CD4-positive, CD25-positive, alpha-beta regulatory T cell (primary cell): ENCODE measurements around the gene CSTA. TPM values are rescaled to one million over a fixed set of nuclear protein-coding genes. Genes with fewer than 3 reads are reported as not detected.

Experiments
- ATAC-seq, 2 donors: fragments of 150-1000 bp; cut with Tn5 transposase; one replicate each; pipeline ENCODE4 v1.10.0; 2021; ENCODE audit warnings: low read depth in 2 of 2, moderate number of reproducible peaks in 2 of 2, moderate library complexity in 1 of 2
- DNase-seq, 3 donors: peaks; one replicate each; pipeline versions ENCODE4 v3.0.0 to v3.0.0-alpha.2; 2012 to 2022; ENCODE audit warnings: mixed read lengths in 1 of 3
- H3K27ac ChIP-seq: one replicate; pipeline ENCODE4 v1.7.0; 2013; ENCODE audit warnings: mild to moderate bottlenecking, low read length; ENCODE audit not compliant: insufficient read depth, poor library complexity, severe bottlenecking
- H3K27me3 ChIP-seq: one replicate; pipeline ENCODE4 v1.7.0; 2013; ENCODE audit warnings: low read length; ENCODE audit not compliant: control insufficient read depth, insufficient read depth
- H3K36me3 ChIP-seq: one replicate; pipeline ENCODE4 v1.7.0; 2013; ENCODE audit warnings: mild to moderate bottlenecking, low read length, moderate library complexity; ENCODE audit not compliant: control insufficient read depth, insufficient read depth
- H3K4me1 ChIP-seq: 2 replicates; pipeline ENCODE4 v1.7.0; 2013; ENCODE audit warnings: mild to moderate bottlenecking, low read length; ENCODE audit not compliant: insufficient read depth, control insufficient read depth, poor library complexity, severe bottlenecking
- H3K4me3 ChIP-seq: one replicate; pipeline ENCODE4 v1.7.0; 2013; ENCODE audit warnings: low read depth, mild to moderate bottlenecking, low read length, moderate library complexity
- H3K9me3 ChIP-seq, 2 experiments: 1 replicate in 1 of 2; 2 replicates in 1 of 2; pipeline ENCODE4 v1.7.0; 2013; ENCODE audit warnings: low read length in 2 of 2, mild to moderate bottlenecking in 1 of 2, moderate library complexity in 1 of 2; ENCODE audit not compliant: control insufficient read depth in 2 of 2
- H3K27ac Mint-ChIP-seq, 3 donors: one replicate each; pipeline ENCODE4 v1.8.0; 2020 to 2022; ENCODE audit warnings: mild to moderate bottlenecking in 3 of 3, mixed read lengths in 3 of 3, moderate library complexity in 2 of 3
- H3K27me3 Mint-ChIP-seq: one replicate; pipeline ENCODE4 v1.8.0; 2022; ENCODE audit warnings: mild to moderate bottlenecking, mixed read lengths
- H3K36me3 Mint-ChIP-seq: one replicate; pipeline ENCODE4 v1.8.0; 2020; ENCODE audit warnings: mixed read lengths
- H3K4me1 Mint-ChIP-seq, 4 donors: one replicate each; pipeline ENCODE4 v1.8.0; 2020 to 2022; ENCODE audit warnings: mixed read lengths in 4 of 4, mild to moderate bottlenecking in 1 of 4
- H3K4me3 Mint-ChIP-seq, 4 donors: one replicate each; pipeline ENCODE4 v1.8.0; 2020 to 2022; ENCODE audit warnings: mild to moderate bottlenecking in 4 of 4, mixed read lengths in 4 of 4, moderate library complexity in 3 of 4
- H3K9me3 Mint-ChIP-seq, 7 donors: one replicate each; pipeline ENCODE4 v1.8.0; 2020 to 2022; ENCODE audit warnings: mixed read lengths in 7 of 7, mild to moderate bottlenecking in 3 of 7, moderate library complexity in 2 of 7
- polyA plus RNA-seq, 4 donors: library from polyadenylated mRNA; unstranded; fragments of 300-500 nt; fragmentation: Illumina TruSeq; gene quantifications; one replicate each; pipeline ENCODE4 v1.2.3, GENCODE V29; 2021
- total RNA-seq: library from RNA; stranded (reverse); gene quantifications from one replicate; pipeline ENCODE4 v1.2.3, GENCODE V29; 2022

Gene CSTA
- total and polyA plus RNA-seq, 5 donors from 2014 or later, result 1.1 TPM; not detected in 4

DNA sequence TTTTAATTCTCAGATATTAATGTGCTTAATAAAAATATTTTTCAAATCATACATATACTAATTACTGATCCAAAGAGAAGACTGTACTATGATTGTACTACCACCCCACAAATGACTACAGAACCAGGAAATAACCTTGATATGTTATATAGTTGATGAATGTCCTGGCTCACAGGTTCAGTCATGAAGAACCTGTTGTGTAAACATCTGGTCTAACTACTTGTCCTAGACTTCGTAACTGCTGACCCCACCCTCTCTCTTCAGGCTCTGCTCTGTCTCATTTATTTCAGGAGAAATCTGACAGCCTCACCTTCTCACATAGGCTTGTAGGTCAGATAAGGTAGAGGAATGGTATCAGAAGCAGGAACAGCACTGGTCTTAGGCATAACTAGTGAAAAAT, 14.7 kb upstream of the CSTA start:
- no peak overlapping the region for H3K4me3 Mint-ChIP-seq
- Histone ChIP-seq H3K4me1 (no peaks in the 10 kb centered on the region), H3K27me3 (peaks cover 4% of the 10 kb centered on the region), H3K36me3 (no peaks in the 10 kb centered on the region), H3K27ac (no peak overlapping the region), H3K9me3 (no peaks in the 10 kb centered on the region), H3K4me3 (no peak overlapping the region)
- H3K36me3 Mint-ChIP-seq, result no peaks in the 10 kb centered on the region
- no peaks in the 10 kb centered on the region for H3K9me3 Mint-ChIP-seq
- ATAC-seq (no peak), DNase-seq (no peak)
- no peak overlapping the region for H3K27ac Mint-ChIP-seq
- H3K4me1 Mint-ChIP-seq, result peaks cover 0 to 2% (median 0%) of the 10 kb centered on the region in 4 donors
- H3K27me3 Mint-ChIP-seq, result peaks cover 5% of the 10 kb centered on the region

DNA sequence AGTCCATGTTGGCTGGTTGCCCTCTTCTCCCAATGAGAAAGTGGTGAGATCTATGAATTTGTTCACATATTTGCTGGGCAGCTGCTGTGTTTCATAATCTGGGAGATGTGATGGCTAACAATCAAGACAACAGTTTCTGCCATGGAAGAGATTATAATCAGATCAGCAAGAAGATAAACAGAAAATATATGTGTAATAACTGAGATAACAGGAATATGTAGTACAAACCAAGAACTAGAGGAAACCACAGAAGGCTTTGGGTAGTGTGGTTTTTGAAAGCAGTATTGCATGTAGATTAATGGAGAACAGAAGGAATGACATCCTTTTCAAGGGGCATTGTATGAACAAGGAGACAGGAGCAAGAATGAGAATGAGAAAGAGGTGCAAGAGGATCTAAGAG, 12.2 kb upstream of the CSTA start:
- Mint-ChIP-seq H3K27me3 (peaks cover 5% of the 10 kb centered on the region), H3K36me3 (no peaks in the 10 kb centered on the region), H3K4me3 (no peak overlapping the region), H3K27ac (no peak overlapping the region), H3K4me1 (no peaks in the 10 kb centered on the region), H3K9me3 (peaks cover 0 to 2% (median 0%) of the 10 kb centered on the region in 7 donors)
- DNase-seq, result no peak
- no peaks in the 10 kb centered on the region for H3K36me3 ChIP-seq
- ATAC-seq, result no peak
- H3K4me1 ChIP-seq, result no peaks in the 10 kb centered on the region
- peaks cover 2% of the 10 kb centered on the region for H3K27me3 ChIP-seq
- no peak overlapping the region for H3K27ac ChIP-seq
- no peaks in the 10 kb centered on the region for H3K9me3 ChIP-seq
- H3K4me3 ChIP-seq, result no peak overlapping the region

DNA sequence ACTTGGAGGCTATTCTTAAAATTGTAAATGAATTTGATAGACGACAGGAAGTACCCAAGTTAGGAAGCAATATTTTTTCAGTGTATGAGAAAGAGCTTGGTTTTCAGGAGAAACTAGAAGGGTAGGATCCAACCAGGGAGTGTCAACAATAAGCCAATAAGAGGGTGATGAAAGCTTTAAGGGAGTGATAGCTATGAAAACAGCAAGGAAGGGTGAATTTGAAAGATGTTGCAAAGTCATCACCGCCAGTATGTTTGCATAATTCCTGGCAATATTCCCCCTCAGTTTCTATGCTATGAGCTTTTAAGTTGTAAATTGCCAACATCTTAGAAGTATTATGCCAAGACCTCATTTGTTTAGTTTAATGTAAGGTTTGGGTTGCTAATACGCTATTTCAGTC, 11.8 kb upstream of the CSTA start:
- peaks cover 7% of the 10 kb centered on the region for H3K27me3 Mint-ChIP-seq
- DNase-seq (no peak), ATAC-seq (no peak)
- no peaks in the 10 kb centered on the region for H3K4me1 ChIP-seq
- H3K4me1 Mint-ChIP-seq, result no peaks in the 10 kb centered on the region
- peaks cover 0 to 5% (median 0%) of the 10 kb centered on the region in 7 donors for H3K9me3 Mint-ChIP-seq
- no peak overlapping the region for H3K27ac ChIP-seq
- H3K4me3 Mint-ChIP-seq, result no peak overlapping the region
- H3K9me3 ChIP-seq, result no peaks in the 10 kb centered on the region
- H3K27me3 ChIP-seq, result peaks cover 2% of the 10 kb centered on the region
- H3K36me3 Mint-ChIP-seq, result no peaks in the 10 kb centered on the region
- no peak overlapping the region for H3K4me3 ChIP-seq
- no peak overlapping the region for H3K27ac Mint-ChIP-seq
- no peaks in the 10 kb centered on the region for H3K36me3 ChIP-seq

DNA sequence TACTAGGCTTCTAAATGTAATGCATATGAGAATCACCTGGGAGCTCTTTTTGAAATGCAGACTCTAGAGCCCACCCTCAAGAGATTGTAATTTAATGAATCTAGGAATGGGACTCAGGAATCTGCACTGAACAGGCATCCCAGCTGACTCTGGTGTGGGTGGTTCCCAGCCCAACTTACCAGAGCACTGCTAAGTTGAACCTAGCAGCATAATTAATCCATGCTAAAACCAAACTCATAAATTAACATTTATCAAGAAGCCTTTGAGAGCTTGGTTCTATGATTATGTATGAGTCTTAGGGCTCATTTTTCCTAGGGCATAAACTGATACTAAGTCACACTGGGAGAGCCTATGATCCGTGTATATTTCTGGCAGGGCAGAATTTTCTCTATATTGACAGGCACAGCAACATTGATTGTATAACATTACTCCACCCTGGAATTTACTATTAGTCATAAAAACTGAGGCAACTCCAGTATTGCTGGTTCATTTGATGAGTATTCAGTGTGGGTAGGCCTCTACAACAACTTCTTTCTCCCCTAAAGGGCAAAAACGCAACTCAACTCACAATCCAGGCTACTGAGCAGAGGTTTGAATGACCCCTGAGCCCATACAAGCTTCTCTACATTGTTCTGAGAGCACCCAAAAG, 10.7 kb upstream of the CSTA start:
- Mint-ChIP-seq H3K9me3 (peaks cover 0 to 7% (median 4%) of the 10 kb centered on the region in 7 donors), H3K27me3 (peaks cover 14% of the 10 kb centered on the region), H3K4me3 (no peak overlapping the region), H3K4me1 (no peaks in the 10 kb centered on the region), H3K27ac (no peak overlapping the region), H3K36me3 (no peaks in the 10 kb centered on the region)
- Histone ChIP-seq H3K27me3 (peaks cover 2% of the 10 kb centered on the region), H3K36me3 (no peaks in the 10 kb centered on the region), H3K4me1 (no peaks in the 10 kb centered on the region), H3K27ac (no peak overlapping the region), H3K9me3 (peaks cover 0 to 4% of the 10 kb centered on the region in 2 experiments), H3K4me3 (no peak overlapping the region)
- DNase-seq, result no peak
- ATAC-seq, result no peak

DNA sequence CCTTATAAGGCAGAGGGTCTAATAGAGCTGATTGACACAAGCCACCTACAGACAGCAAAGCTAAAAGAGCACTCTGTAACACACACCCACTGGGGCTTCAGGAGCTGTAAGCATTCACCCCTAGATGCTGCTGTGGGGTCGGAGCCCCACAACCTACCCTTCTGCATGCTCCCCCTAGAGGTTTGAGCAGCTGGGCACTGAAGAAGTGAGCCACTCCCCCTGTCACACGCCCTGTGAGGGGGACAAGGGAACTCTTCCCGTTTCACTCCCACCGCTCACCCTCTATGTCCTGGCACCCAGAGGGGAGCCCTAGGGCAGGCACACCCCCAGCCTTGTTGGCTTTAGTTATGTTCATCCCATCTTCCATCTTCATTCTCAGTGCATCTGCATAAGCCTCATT, 9.4 kb upstream of the CSTA start:
- peaks cover 17% of the 10 kb centered on the region for H3K27me3 Mint-ChIP-seq
- no peaks in the 10 kb centered on the region for H3K4me1 Mint-ChIP-seq
- H3K27ac ChIP-seq, result no peak overlapping the region
- no peaks in the 10 kb centered on the region for H3K4me1 ChIP-seq
- no peaks in the 10 kb centered on the region for H3K36me3 ChIP-seq
- ATAC-seq (no peak), DNase-seq (no peak)
- H3K27ac Mint-ChIP-seq, result no peak overlapping the region
- H3K36me3 Mint-ChIP-seq, result no peaks in the 10 kb centered on the region
- H3K4me3 ChIP-seq, result no peak overlapping the region
- H3K9me3 ChIP-seq, result peaks cover 0 to 8% of the 10 kb centered on the region in 2 experiments
- no peak overlapping the region for H3K4me3 Mint-ChIP-seq
- peaks cover 2% of the 10 kb centered on the region for H3K27me3 ChIP-seq
- peaks cover 0 to 13% (median 5%) of the 10 kb centered on the region in 7 donors for H3K9me3 Mint-ChIP-seq

DNA sequence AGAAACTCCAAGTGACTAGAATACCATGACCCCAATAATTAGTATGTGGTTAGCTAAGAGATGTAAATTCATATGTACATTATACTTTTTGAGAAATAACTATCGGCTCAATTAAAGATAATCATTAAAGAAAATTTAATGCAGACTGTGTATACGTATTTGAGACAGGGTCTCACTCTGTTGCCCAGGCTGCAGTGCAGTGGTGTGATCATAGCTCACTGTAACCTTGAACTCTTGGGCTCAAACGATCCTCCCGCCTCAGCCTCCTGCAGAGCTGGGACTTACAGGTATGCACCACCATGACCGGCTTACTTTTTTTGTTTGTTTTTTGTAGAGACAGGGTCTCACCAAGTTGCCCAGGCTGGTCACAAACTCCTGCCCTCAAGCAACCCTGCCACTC, 8.7 kb upstream of the CSTA start:
- Mint-ChIP-seq H3K36me3 (no peaks in the 10 kb centered on the region), H3K27ac (no peak overlapping the region), H3K4me3 (no peak overlapping the region), H3K9me3 (peaks cover 0 to 14% (median 7%) of the 10 kb centered on the region in 7 donors), H3K4me1 (no peaks in the 10 kb centered on the region), H3K27me3 (peaks cover 18% of the 10 kb centered on the region)
- Histone ChIP-seq H3K27me3 (peaks cover 2% of the 10 kb centered on the region), H3K36me3 (no peaks in the 10 kb centered on the region), H3K4me3 (no peak overlapping the region), H3K27ac (no peak overlapping the region), H3K9me3 (peaks cover 0 to 8% of the 10 kb centered on the region in 2 experiments), H3K4me1 (no peaks in the 10 kb centered on the region)
- ATAC-seq (no peak), DNase-seq (no peak)

DNA sequence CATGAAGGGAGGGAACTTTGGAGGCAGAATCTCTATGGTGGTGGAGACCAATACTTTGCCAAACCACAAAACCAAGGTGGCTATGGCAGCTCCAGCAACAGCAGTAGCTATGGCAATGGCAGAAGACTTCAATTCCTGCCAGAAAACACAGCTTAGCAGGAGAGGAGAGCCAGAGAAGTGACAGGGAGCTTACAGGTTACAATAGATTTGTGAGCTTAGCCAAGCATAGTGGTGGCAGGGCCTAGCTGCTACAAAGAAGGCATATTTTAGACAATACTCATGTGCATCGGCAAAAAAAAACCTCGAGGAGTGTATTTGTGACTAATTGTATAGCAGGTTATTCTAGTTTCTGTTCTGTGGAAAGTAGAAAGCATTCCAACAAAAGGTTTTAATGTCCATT, 6.4 kb upstream of the CSTA start:
- ATAC-seq (no peak), DNase-seq (no peak)
- Mint-ChIP-seq H3K4me1 (peaks cover 0 to 8% (median 4%) of the 10 kb centered on the region in 4 donors), H3K4me3 (no peak overlapping the region), H3K9me3 (peaks cover 0 to 15% (median 7%) of the 10 kb centered on the region in 7 donors), H3K36me3 (no peaks in the 10 kb centered on the region), H3K27ac (no peak overlapping the region), H3K27me3 (peaks cover 18% of the 10 kb centered on the region)
- Histone ChIP-seq H3K36me3 (no peaks in the 10 kb centered on the region), H3K9me3 (peaks cover 0 to 8% of the 10 kb centered on the region in 2 experiments), H3K4me3 (no peak overlapping the region), H3K27ac (no peak overlapping the region), H3K27me3 (peaks cover 2% of the 10 kb centered on the region), H3K4me1 (no peaks in the 10 kb centered on the region)
